Skeletal muscle tissue (tissue), 4 donors: ENCODE measurements around the gene LYSMD2. TPM values are rescaled to one million over a fixed set of nuclear protein-coding genes. Genes with fewer than 3 reads are reported as not detected.
"Not testable (repeated sequence)": the region's sequence is repeated elsewhere in the genome, so short reads cannot be mapped to it uniquely, and the experiment has no call there.

ENCODE experiments used
- H3K27ac ChIP-seq: one replicate; pipeline ENCODE4 v1.7.0; 2013; ENCODE audit warnings: mild to moderate bottlenecking, low read depth, low read length, inconsistent platforms
- H3K27me3 ChIP-seq, 3 donors: one replicate each; pipeline ENCODE4 v1.7.0; 2013; ENCODE audit warnings: low read length in 3 of 3; ENCODE audit not compliant: control insufficient read depth in 3 of 3, insufficient read depth in 3 of 3
- H3K36me3 ChIP-seq, 3 donors: one replicate each; pipeline ENCODE4 v1.7.0; 2013; ENCODE audit warnings: low read length in 3 of 3; ENCODE audit not compliant: control insufficient read depth in 3 of 3, insufficient read depth in 3 of 3
- H3K4me1 ChIP-seq, 3 donors: one replicate each; pipeline ENCODE4 v1.7.0; 2013; ENCODE audit warnings: low read length in 3 of 3, mild to moderate bottlenecking in 3 of 3; ENCODE audit not compliant: control insufficient read depth in 3 of 3, insufficient read depth in 3 of 3
- H3K4me3 ChIP-seq, 3 donors: one replicate each; pipeline ENCODE4 v1.7.0; 2013; ENCODE audit warnings: low read length in 3 of 3
- H3K9ac ChIP-seq, 3 donors: one replicate each; pipeline ENCODE4 v1.7.0; 2013; ENCODE audit warnings: low read length in 3 of 3, mild to moderate bottlenecking in 3 of 3, moderate library complexity in 2 of 3, low read depth in 1 of 3
- H3K9me3 ChIP-seq, 3 donors: one replicate each; pipeline ENCODE4 v1.7.0; 2013; ENCODE audit warnings: low read length in 3 of 3; ENCODE audit not compliant: control insufficient read depth in 3 of 3
- total RNA-seq: library from RNA; depleted of rRNA; stranded (reverse); fragments of >200 nt; gene quantifications from one replicate; pipeline ENCODE4 v1.2.3, GENCODE V29; 2014
- donor health status: Osteomylitis.

LYSMD2 gene
- total RNA-seq, result 9.4 TPM

DNA sequence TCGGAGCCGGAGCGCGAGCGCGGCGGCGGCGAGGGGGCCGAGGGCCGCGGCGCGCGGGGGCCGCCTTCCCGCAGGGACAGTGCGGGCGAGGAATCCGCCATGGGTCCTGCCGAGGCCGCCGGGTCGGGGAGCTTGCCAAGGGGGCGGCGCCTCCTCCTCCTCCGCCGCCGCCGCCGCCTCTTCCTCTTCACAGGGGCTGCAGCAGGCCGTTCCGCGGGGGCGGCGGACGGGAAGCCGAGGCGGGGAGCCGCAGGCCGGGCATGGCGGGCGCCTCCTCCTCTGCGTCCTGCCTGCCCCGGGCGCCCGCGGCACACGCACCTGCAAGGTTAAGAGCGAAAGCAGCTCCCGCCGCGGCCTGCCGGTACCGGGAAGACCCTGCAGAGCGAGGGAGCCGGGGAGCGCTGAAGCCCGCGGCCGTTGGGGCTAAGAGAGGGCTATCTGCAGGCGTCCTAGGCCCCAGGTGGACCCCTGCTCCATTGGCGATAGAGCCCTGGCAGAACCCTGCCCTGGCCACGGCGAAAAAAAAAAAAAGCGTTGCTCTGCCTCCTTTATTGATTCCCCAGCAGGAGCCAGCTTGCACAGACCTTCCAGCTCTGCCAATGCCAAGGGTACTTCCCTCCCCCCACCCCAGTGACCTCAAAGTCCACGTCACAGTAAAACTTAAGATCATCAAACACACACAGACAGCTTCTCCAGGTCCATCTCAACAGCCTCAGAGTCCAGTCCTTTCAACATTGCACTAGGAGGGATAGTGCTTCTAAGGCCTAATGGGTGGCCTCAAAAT is at the start of gene LYSMD2:
Gene LYSMD2, minus strand, starts transcription at position 134 of the 784 bp plus-strand sequence. Its CDS starts 33 bp downstream, at position 101.
- Histone ChIP-seq H3K9me3 (no peaks in the 10 kb centered on the region), H3K4me1 (peaks cover 17 to 36% (median 21%) of the 10 kb centered on the region in 3 donors), H3K27ac (peak within 1 kb of the TSS; percentile 55), H3K4me3 (peak within 1 kb of the TSS; percentile 79 to 84 (median 80)), H3K9ac (peak within 1 kb of the TSS; percentile 60 to 86 (median 76)), H3K27me3 (no peaks in the 10 kb centered on the region), H3K36me3 (no peaks in the 10 kb centered on the region)

GRCh38 chr15:51787130-51787529 is 49.7 kb upstream of the LYSMD2 start:
- H3K27me3 ChIP-seq, H3K9me3 ChIP-seq, H3K9ac ChIP-seq, H3K4me1 ChIP-seq, H3K27ac ChIP-seq, H3K4me3 ChIP-seq: not testable (repeated sequence)
- H3K36me3 ChIP-seq, result peaks cover 8 to 15% (median 9%) of the 10 kb centered on the region in 3 donors

- Histone ChIP-seq H3K9ac (no peak overlapping the region), H3K27ac (no peak overlapping the region), H3K27me3 (no peaks in the 10 kb centered on the region), H3K4me1 (no peaks in the 10 kb centered on the region), H3K9me3 (no peaks in the 10 kb centered on the region), H3K4me3 (no peak overlapping the region), H3K36me3 (peaks cover 8 to 22% (median 9%) of the 10 kb centered on the region in 3 donors)
Observed at GRCh38 chr15:51783967-51784366, 46.5 kb upstream of the LYSMD2 start.

DNA sequence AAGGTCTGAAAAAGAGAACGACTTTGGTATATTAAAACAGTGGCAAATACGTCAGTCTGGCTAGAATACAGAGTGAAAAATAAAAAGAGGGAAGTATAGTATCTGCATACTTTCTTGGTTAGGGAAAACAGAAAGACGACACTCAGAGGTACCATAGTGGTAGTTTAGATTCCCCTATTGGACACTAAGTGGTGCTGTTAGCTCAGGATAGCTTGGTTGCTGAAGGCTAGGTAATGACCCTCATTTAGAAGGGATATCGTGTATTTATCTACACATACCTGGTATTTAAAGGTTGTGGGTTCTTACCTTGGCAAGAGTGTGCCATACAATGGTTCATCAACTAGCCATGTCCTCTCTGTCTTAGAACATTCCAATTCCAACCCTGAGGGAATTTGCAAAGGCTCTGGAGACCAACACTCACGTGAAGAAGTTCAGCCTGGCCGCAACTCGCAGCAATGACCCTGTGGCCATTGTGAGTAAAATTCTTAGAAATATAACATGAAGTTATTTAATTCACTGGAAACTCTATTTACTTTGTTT is 45.0 kb upstream of the LYSMD2 start:
- Histone ChIP-seq H3K9ac (no peak overlapping the region), H3K4me1 (no peaks in the 10 kb centered on the region), H3K27me3 (no peaks in the 10 kb centered on the region), H3K36me3 (peaks cover 5 to 22% (median 10%) of the 10 kb centered on the region in 3 donors), H3K27ac (no peak overlapping the region), H3K9me3 (no peaks in the 10 kb centered on the region), H3K4me3 (no peak overlapping the region)

- H3K9me3 ChIP-seq, result no peaks in the 10 kb centered on the region
Observed at GRCh38 chr15:51781506-51781905, 44.1 kb upstream of the LYSMD2 start.

DNA sequence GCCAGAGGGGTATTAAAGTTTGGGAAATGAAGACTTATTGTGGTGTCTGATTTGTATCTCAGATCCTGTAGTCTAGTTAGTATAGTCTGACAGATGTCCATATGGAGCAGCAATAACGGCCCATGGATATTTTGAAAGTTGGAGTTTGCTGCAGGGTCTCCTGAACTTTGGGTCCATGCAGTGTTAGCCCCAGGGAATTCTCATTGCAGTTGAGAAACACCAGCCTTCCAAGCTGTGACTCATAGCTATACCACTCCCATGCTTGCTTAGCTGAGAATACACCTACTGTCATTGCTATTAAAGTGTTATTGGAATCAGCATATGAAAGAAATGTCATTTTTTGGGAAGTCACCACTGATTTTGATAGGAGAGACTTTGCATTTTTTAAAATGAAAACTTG is 43.2 kb upstream of the LYSMD2 start:
- no peak overlapping the region for H3K27ac ChIP-seq
- no peak overlapping the region for H3K4me3 ChIP-seq
- no peak overlapping the region for H3K9ac ChIP-seq
- peaks cover 0 to 22% (median 12%) of the 10 kb centered on the region in 3 donors for H3K36me3 ChIP-seq
- no peaks in the 10 kb centered on the region for H3K9me3 ChIP-seq
- H3K27me3 ChIP-seq, result no peaks in the 10 kb centered on the region
- no peaks in the 10 kb centered on the region for H3K4me1 ChIP-seq

More at GRCh38 chr15:51781506-51781905, 44.1 kb upstream of the LYSMD2 start:
- H3K27ac ChIP-seq, result no peak overlapping the region
- peaks cover 2 to 22% (median 12%) of the 10 kb centered on the region in 3 donors for H3K36me3 ChIP-seq
- no peaks in the 10 kb centered on the region for H3K27me3 ChIP-seq
- H3K4me3 ChIP-seq, result no peak overlapping the region
- no peak overlapping the region for H3K9ac ChIP-seq
- H3K4me1 ChIP-seq, result no peaks in the 10 kb centered on the region

DNA sequence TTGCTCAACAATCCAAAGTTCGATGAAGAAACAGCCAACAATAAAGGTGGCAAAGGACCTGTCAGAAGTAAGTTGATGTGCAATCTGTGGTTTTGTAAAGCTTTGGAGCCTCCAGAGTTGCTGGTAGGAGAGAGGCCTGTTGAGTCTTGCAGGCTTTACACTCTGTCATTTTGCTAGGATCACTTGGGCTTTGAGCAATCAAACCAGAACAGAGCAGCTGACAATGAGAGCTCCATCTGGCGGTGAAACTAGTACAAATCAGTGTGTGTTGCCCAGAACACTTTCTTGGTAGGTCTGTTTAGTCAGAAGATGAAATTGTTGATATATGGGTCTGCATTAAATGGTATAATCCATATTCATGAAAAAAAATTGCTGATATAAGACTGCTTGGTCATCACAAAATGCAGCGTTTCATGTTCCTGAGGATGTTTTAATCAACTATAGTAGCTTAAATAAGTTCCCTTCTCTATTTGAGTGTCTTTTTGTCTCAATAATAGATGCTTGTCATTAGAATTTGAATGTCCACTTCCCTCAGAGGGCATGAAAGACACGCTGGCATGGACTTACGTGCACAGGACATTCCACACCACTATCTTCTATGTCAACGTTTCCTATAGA is 39.6 kb upstream of the LYSMD2 start:
- peaks cover 0 to 14% (median 5%) of the 10 kb centered on the region in 3 donors for H3K36me3 ChIP-seq

GRCh38 chr15:51775967-51776816 is 38.7 kb upstream of the LYSMD2 start:
- H3K27ac ChIP-seq, result no peak overlapping the region
- H3K9ac ChIP-seq, result no peak overlapping the region
- peaks cover 0 to 10% (median 5%) of the 10 kb centered on the region in 3 donors for H3K36me3 ChIP-seq
- no peaks in the 10 kb centered on the region for H3K9me3 ChIP-seq
- no peaks in the 10 kb centered on the region for H3K27me3 ChIP-seq
- H3K4me3 ChIP-seq, result no peak overlapping the region
- no peaks in the 10 kb centered on the region for H3K4me1 ChIP-seq

More for the DNA sequence above, 39.6 kb upstream of the LYSMD2 start:
- H3K9me3 ChIP-seq, result no peaks in the 10 kb centered on the region
- no peak overlapping the region for H3K27ac ChIP-seq
- no peak overlapping the region for H3K4me3 ChIP-seq
- no peaks in the 10 kb centered on the region for H3K4me1 ChIP-seq
- H3K27me3 ChIP-seq, result no peaks in the 10 kb centered on the region
- H3K9ac ChIP-seq, result no peak overlapping the region

GRCh38 chr15:51774916-51775315 is 37.5 kb upstream of the LYSMD2 start:
- Histone ChIP-seq H3K27me3 (no peaks in the 10 kb centered on the region), H3K36me3 (peaks cover 0 to 10% (median 5%) of the 10 kb centered on the region in 3 donors), H3K9me3 (no peaks in the 10 kb centered on the region), H3K9ac (no peak overlapping the region), H3K4me3 (no peak overlapping the region), H3K27ac (no peak overlapping the region), H3K4me1 (no peaks in the 10 kb centered on the region)
